NT2/D1 (cell line): ENCODE results near the gene ADIRF.
"Not testable (repeated sequence)": the region's sequence is repeated elsewhere in the genome, so short reads cannot be mapped to it uniquely, and the experiment has no call there.

Source experiments
- SUZ12 ChIP-seq: IDR thresholded peaks from 2 replicates; pipeline ENCODE4 v1.6.1; 2011; ENCODE audit not compliant: insufficient read length, insufficient read depth; ENCODE audit errors: extremely low read depth
- YY1 ChIP-seq: IDR thresholded peaks from 2 replicates; pipeline ENCODE4 v1.6.1; 2011; ENCODE audit not compliant: insufficient read length, insufficient read depth
- ZNF274 ChIP-seq: IDR thresholded peaks from 2 replicates; pipeline ENCODE4 v1.6.1; 2011; ENCODE audit warnings: mild to moderate bottlenecking, low read depth, low read length

DNA sequence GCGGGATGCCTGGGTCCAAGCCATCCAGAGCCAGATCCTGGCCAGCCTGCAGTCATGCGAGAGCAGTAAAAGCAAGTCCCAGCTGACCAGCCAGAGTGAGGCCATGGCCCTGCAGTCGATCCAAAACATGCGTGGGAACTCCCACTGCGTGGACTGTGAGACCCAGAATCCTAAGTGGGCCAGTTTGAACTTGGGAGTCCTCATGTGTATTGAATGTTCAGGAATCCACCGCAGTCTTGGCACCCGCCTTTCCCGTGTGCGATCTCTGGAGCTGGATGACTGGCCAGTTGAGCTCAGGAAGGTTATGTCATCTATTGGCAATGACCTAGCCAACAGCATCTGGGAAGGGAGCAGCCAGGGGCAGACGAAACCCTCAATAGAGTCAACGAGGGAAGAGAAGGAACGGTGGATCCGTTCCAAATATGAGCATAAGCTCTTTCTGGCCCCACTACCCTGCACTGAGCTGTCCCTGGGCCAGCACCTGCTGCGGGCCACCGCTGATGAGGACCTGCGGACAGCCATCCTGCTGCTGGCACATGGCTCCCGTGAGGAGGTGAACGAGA, 40.9 kb downstream of the ADIRF start:
- not testable (repeated sequence) for TF ChIP-seq YY1, ZNF274, SUZ12
